Left lung (tissue), 10 donors: ENCODE measurements around the gene KRT76. TPM values are rescaled to one million over a fixed set of nuclear protein-coding genes. Genes with fewer than 3 reads are reported as not detected.

Source experiments
- ATAC-seq: fragments of 200-7000 bp; cut with Tn5 transposase; one replicate; pipeline ENCODE4 v1.9.1; 2020; ENCODE audit warnings: moderate library complexity
- DNase-seq, 4 donors: peaks; one replicate each; pipeline ENCODE4 v3.0.0-alpha.2; 2013 to 2020
- H3K27ac ChIP-seq, 2 donors: fragments of 200-600 bp; sonication (generic) in 1 of 2; one replicate each; pipeline versions ENCODE4 v1.5.0 to v1.8.0; 2020 to 2021
- H3K27me3 ChIP-seq, 2 donors: fragments of 200-600 bp; sonication (generic) in 1 of 2; one replicate each; pipeline versions ENCODE4 v1.5.0 to v1.8.0; 2020 to 2021
- H3K36me3 ChIP-seq, 2 donors: fragments of 200-600 bp; sonication (generic) in 1 of 2; one replicate each; pipeline versions ENCODE4 v1.5.0 to v1.8.0; 2020 to 2021
- H3K4me1 ChIP-seq, 2 donors: fragments of 200-600 bp; one replicate each; pipeline ENCODE4 v1.8.0; 2021
- H3K4me3 ChIP-seq, 2 donors: fragments of 200-600 bp; sonication (generic) in 1 of 2; one replicate each; pipeline versions ENCODE4 v1.5.0 to v1.8.0; 2020 to 2021; ENCODE audit warnings: mild to moderate bottlenecking in 1 of 2
- H3K9me3 ChIP-seq, 2 donors: fragments of 200-600 bp; sonication (generic) in 1 of 2; one replicate each; pipeline versions ENCODE4 v1.5.0 to v1.8.0; 2020 to 2021
- CTCF ChIP-seq, 2 donors: fragments of 200-600 bp; sonication (generic) in 1 of 2; IDR thresholded peaks; one replicate each; pipeline versions ENCODE4 v1.5.0 to v1.8.0; 2021; ENCODE audit warnings: antibody characterized with exemption in 2 of 2
- intact Hi-C, 2 donors: fragments of 100-400 bp; cut with DNase I; formaldehyde crosslinking; loops; one replicate each; pipeline versions ENCODE4 v1.11.2 to v1.14.2; 2022
- polyA plus RNA-seq, 6 donors: library from polyadenylated mRNA; unstranded; fragments of 120-200 nt; gene quantifications; one replicate each; pipeline ENCODE4 v1.2.1, GENCODE V29; 2013; ENCODE audit not compliant: insufficient read length in 6 of 6
- total RNA-seq, 2 donors: library from RNA; stranded (reverse); fragmentation: NEBNext Ultra II Directional; extraction: Animal tissue kit (Norgen Biotek cat#: 25700); gene quantifications; one replicate each; pipeline ENCODE4 v1.2.1, GENCODE V29; 2021
- donor health status: DM: no; HTN: yes; CAD: no.
- donor health status: DM: no; HTN: no; CAD: no.

Gene KRT76
- total and polyA plus RNA-seq, 8 donors: not detected

GRCh38 chr12:52794479-52795331, 17.6 kb upstream of the KRT76 start:
- DNase-seq: no peak
- no peak for TF ChIP-seq CTCF (IDR thresholded peaks at IDR 0.05)
- Histone ChIP-seq H3K36me3 (no peaks in the 10 kb centered on the region), H3K4me1 (peaks cover 0 to 3% of the 10 kb centered on the region in 2 donors), H3K27ac (no peak overlapping the region), H3K4me3 (no peak overlapping the region), H3K27me3 (peaks cover 0 to 66% of the 10 kb centered on the region in 2 donors), H3K9me3 (no peaks in the 10 kb centered on the region)
- intact Hi-C loops: no loop called here
- no peak for ATAC-seq

GRCh38 chr12:52792185-52793029, 15.3 kb upstream of the KRT76 start:
- H3K9me3 ChIP-seq: no peaks in the 10 kb centered on the region
- H3K27ac ChIP-seq: no peak overlapping the region
- H3K27me3 ChIP-seq: peaks cover 8 to 84% of the 10 kb centered on the region in 2 donors
- no peaks in the 10 kb centered on the region for H3K4me1 ChIP-seq
- DNase-seq: no peak
- H3K36me3 ChIP-seq: no peaks in the 10 kb centered on the region
- intact Hi-C loops: no loop called here
- no peak for TF ChIP-seq CTCF (IDR thresholded peaks at IDR 0.05)
- H3K4me3 ChIP-seq: no peak overlapping the region
- ATAC-seq: no peak

- no peak for DNase-seq
- H3K27me3 ChIP-seq: peaks cover 8 to 82% of the 10 kb centered on the region in 2 donors
- no peak overlapping the region for H3K27ac ChIP-seq
- intact Hi-C loops: no loop called here
- H3K36me3 ChIP-seq: no peaks in the 10 kb centered on the region
- peaks cover 0 to 3% of the 10 kb centered on the region in 2 donors for H3K4me1 ChIP-seq
- H3K4me3 ChIP-seq: no peak overlapping the region
- ATAC-seq: no peak
- TF ChIP-seq CTCF (IDR thresholded peaks at IDR 0.05): no peak
- H3K9me3 ChIP-seq: no peaks in the 10 kb centered on the region
Observed at GRCh38 chr12:52791271-52792184, 14.4 kb upstream of the KRT76 start.

GRCh38 chr12:52790427-52791270, 13.5 kb upstream of the KRT76 start:
- ATAC-seq: no peak
- TF ChIP-seq CTCF (IDR thresholded peaks at IDR 0.05): no peak
- Histone ChIP-seq H3K9me3 (no peaks in the 10 kb centered on the region), H3K36me3 (no peaks in the 10 kb centered on the region), H3K4me3 (no peak overlapping the region), H3K27ac (no peak overlapping the region), H3K27me3 (peaks cover 8 to 74% of the 10 kb centered on the region in 2 donors), H3K4me1 (peaks cover 0 to 3% of the 10 kb centered on the region in 2 donors)
- intact Hi-C loops: no loop called here
- DNase-seq: no peak
